HG03571 (cell line): ENCODE measurements around the gene UBE3B.

Experiments
- ATAC-seq: cut with Tn5 transposase; IDR thresholded peaks from one replicate; pipeline ENCODE4 v1.9.1; 2021; ENCODE audit not compliant: unreplicated experiment

Gene UBE3B

GRCh38 chr12:109527489-109528123 is 50.2 kb downstream of the UBE3B start:
- no peak for ATAC-seq

DNA sequence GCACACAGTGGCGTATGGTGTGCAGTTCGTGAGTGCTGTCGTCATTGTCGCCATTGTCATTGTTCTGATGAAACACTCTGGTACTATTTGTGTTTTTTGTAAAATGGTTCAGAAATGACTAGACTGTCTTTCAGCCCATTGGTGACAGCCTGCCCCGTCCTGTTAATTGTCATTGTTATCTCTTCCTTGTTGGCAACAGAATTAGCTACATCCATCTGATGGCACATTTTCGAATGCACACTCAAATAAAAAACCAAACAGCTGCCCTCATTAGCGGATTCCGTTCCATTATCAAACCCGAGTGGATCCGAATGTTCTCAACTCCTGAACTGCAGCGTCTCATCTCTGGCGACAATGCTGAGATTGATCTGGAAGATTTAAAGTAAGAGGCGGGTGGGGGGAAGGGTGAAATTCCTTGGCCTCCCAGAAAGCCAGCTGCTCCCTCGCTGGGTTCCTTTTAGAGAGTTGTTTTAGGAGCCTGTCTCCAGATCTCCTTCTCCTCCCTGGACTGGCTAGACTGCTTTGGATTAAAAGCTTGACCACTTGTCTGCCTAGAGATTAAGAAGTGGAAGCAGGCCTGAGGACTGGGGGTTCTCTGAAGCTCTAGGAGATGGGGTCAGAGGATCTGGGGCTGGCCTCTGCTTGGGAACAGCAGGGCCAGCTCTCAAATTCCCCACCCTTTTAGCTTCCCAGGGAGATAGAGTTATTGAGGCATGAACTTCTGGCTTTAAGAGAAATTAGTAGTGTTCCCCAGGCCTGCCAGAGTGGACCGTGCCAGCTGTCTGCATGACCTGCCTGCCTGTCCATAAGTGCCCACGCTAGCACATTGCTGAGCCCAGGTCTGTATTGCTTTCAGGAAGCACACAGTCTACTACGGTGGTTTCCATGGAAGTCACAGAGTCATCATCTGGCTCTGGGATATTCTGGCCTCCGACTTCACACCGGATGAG is 52.5 kb downstream of the UBE3B start:
- ATAC-seq: no peak

- no peak for ATAC-seq
Observed at GRCh38 chr12:109531411-109531810, 54.0 kb downstream of the UBE3B start.

DNA sequence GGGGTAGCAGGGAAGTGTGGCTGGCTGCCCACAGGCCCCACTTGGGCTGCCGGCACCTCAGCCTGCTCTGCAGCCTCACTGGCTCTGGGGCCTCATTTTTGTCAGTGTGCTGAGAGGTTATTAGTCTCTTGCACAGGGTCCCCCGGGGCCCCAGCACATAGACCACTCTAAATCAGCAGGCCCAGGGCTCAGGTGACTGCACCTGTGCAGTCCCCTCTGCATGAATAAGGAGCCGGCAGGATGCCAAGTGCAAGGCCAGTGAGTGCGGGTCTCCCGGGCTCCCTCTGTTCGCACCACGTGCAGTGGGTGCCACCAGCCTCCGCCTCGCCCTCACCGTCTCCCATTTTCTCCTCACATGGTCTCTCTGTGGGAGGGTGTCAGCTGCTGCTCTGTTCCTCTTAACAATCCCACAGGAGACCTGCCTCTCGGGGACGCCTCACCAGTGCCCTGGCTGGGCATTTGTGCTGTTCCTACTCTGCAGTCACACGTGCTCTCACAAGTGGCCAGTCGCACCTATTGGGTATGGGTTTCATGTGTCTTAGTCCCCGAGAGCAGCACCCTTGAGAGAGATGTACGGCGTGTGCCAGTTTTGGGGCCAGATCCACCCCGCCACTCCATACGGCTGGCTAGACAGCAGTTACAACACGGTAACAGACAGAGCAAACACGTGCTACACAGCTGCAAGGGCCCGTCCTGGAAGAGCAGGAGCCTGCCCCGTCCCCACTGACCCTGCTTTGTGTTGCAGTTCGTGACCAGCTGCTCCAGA is 55.5 kb downstream of the UBE3B start:
- ATAC-seq: no peak

DNA sequence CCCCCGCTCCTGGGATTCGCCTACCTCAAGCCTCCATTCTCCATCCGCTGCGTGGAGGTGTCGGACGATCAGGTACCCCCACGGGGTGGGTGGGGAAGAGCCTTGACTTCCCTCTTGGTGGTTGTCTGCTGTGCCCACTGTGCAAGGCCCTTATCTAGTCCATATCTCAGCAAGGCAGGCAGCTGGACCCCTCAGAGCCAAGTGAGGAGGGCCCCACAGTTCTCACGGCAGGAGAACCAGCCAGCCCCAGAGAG is 56.0 kb downstream of the UBE3B start:
- ATAC-seq: no peak

DNA sequence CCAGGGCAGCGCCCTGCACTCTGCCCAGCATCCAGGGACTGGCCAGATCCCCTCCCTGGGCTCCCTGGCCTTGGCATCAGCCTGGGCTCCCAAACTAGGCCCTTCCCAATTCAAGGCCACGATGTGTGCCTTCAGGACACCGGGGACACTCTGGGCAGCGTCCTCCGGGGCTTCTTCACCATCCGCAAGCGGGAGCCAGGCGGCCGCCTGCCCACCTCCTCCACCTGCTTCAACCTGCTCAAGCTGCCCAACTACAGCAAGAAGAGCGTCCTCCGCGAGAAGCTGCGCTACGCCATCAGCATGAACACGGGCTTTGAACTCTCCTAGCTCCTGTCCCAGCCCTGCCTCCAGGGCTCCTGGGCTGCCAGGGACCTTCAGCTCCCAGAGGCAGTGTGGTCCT is 57.0 kb downstream of the UBE3B start:
- no peak for ATAC-seq

DNA sequence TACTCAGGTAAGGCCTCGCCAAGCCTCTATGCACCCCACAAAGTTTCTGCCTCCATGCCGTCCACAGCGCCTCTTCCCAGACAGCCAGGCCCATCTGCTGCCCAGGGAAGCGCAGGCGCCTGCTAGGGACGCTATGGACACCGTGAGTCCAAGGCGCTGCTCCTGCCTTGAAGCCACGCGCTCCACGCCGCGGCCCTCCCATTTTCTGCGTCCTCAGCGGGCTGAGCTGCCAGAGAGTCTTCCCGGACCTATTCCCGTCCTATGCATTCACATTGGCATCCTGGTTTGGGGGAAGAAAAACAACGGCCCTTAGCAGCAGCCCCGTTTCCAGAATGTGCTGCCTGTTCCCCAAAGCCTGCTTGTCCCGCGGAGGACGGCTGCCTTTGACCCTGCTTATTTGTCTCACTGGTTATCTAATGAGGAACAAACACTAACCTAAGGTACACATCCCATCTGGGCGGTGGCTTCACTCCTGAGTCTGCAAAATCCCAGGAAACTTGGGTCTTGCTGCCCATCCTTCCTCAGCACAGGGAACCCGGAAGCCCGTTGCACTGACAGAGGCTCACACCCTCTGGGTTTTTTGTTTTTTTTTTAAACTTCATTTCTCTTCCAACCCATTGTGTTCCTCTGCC is 57.9 kb downstream of the UBE3B start:
- no peak for ATAC-seq

- no peak for ATAC-seq
Observed at GRCh38 chr12:109535863-109536250, 58.4 kb downstream of the UBE3B start.

DNA sequence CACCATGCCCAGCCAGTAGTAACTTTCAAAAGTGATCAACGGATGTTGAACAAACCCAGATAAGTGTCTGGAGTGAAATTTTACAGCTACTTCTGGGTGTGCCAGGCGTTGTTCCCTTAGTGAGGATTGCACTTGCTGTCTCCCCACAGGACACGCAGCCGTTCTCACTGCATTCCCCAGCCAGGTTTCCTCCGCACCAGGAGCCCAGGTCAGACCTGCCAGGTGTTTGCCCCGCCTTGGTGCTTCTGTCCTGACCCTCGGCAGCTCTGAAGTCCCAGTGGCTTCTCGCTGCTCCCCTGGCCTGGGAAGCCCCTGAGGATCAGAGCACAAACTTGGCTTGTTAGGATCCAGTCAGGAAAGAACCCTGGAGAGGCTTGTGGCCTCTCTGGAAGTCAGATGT is 59.7 kb downstream of the UBE3B start:
- no peak for ATAC-seq

- no peak for ATAC-seq
Observed at GRCh38 chr12:109538191-109538863, 60.9 kb downstream of the UBE3B start.

- ATAC-seq: no peak
Observed at GRCh38 chr12:109539508-109539907, 62.1 kb downstream of the UBE3B start.

DNA sequence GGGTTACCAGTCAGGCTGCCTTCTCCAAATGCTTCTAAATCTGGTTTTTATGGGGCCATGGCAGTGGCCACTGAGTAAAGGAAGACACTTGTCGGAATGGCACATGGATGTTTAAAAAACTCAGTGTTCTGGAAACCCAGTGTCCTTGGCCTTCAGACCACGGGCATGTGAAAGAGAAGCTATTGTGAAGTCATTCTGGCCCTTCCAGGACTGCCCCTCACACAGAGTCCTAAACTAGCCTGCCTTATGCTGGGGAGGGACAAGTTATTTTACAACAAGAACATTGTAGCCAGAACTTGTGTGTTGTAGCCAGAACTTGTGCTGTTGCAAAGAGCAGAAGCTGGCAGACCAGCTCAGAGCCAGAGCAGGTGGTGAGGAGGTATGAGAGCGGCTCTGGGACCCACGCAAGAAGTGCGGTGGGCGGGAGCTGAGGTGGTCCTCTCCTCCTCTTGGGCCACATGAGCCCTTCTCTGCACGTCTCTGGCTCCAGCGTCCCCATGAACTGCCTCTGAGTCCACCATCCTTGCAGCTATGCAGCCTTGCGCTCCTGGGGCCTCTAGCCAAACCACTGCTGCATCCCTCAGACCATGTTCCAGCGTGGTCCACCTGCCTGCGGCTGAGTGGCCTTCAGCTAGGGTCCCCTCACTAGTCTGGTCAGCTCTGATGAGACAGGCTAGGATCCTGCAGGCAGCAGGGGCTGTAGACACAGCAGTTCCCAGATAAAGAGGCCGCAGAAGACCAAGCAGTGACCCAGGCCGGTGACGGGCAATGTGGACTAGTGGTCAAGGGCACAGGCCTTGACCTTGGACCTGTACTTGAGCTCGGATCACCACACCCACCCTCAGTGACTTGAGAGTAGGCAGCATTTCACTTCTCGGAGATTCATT is 63.3 kb downstream of the UBE3B start:
- no peak for ATAC-seq

DNA sequence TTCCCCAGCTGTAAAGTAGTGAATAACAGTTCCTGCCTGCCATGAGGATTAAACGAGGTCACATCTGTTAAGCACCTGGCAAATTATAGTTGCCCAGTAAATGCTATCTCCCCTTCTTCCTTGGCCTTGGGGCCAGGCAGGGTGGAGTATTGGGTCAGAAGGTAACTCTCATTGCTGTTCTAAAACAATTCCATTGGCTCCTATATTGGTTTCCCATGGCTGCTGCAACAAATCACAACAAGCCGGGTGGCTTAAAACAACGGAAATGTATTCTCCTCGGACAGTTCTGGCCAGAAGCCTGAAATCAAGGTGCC is 63.9 kb downstream of the UBE3B start:
- no peak for ATAC-seq

GRCh38 chr12:109542014-109542413 is 64.6 kb downstream of the UBE3B start:
- ATAC-seq: no peak

GRCh38 chr12:109542876-109543275 is 65.4 kb downstream of the UBE3B start:
- ATAC-seq: no peak

GRCh38 chr12:109544955-109545531 is 67.6 kb downstream of the UBE3B start:
- ATAC-seq: no peak

GRCh38 chr12:109545826-109546225 is 68.4 kb downstream of the UBE3B start:
- no peak for ATAC-seq

- ATAC-seq: no peak
Observed at GRCh38 chr12:109547286-109547685, 69.9 kb downstream of the UBE3B start.

DNA sequence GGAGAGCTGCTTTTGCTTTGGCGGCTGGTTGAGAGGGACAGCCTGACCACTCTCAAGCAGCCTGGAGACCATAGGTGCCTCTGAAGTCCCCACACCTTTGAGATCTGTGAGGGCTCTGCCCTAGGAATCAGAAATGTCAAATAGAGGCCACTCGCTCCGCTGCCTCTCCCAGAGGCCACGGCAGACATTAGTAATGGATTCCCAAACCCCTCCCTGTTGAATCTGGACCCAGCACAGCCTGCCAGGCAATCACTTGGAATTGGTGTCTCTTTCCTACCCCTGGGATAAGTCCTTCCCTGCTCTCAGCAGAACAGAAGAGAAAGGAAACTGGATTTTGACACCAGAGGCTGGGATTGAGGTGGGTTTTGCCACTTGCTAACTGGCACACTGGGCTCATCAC is 70.8 kb downstream of the UBE3B start:
- ATAC-seq: no peak
